ENCODE measurements around the gene RALGAPA1. TPM values are rescaled to one million over a fixed set of nuclear protein-coding genes. Genes with fewer than 3 reads are reported as not detected.
"Not testable (repeated sequence)": the region's sequence is repeated elsewhere in the genome, so short reads cannot be mapped to it uniquely, and the experiment has no call there.

The RALGAPA1 gene
- polyA plus RNA-seq, 1 of the 3 experiments (the other 2 are of a cell fraction), result 3.6 TPM

DNA sequence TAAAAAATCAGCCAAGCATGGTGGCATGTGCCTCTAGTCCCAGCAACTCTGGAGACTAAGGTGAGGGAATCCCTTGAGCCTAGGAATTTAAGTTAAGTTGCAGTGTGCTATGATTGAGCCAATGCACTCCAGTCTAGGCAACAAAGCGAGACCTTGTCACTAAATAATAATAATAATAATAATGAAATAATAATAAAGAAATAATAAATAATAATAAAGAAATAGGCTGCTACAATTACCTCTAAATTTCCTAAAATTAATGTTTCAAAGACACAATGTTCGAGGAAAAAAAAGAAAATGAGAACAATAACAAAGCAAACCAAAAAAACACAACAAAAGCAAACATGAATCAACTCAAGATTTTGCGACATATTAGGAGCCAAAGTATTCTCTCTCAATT, 29.7 kb downstream of the RALGAPA1 start:
- no peak overlapping the region for H3K4me2 ChIP-seq
- no peak for TF ChIP-seq RCOR1 (IDR thresholded peaks at IDR 0.05; ENCODE audit: low read length)
- TF ChIP-seq GATA2 (CRISPR knock-in tag; IDR thresholded peaks at IDR 0.05), result no peak
- TF ChIP-seq TAF1 (IDR thresholded peaks at IDR 0.05; ENCODE audit: borderline replicate concordance, low read depth, low read length), result no peak
- no peak for TF ChIP-seq PBX3 (IDR thresholded peaks at IDR 0.05)
- TF ChIP-seq, protein P1, sequence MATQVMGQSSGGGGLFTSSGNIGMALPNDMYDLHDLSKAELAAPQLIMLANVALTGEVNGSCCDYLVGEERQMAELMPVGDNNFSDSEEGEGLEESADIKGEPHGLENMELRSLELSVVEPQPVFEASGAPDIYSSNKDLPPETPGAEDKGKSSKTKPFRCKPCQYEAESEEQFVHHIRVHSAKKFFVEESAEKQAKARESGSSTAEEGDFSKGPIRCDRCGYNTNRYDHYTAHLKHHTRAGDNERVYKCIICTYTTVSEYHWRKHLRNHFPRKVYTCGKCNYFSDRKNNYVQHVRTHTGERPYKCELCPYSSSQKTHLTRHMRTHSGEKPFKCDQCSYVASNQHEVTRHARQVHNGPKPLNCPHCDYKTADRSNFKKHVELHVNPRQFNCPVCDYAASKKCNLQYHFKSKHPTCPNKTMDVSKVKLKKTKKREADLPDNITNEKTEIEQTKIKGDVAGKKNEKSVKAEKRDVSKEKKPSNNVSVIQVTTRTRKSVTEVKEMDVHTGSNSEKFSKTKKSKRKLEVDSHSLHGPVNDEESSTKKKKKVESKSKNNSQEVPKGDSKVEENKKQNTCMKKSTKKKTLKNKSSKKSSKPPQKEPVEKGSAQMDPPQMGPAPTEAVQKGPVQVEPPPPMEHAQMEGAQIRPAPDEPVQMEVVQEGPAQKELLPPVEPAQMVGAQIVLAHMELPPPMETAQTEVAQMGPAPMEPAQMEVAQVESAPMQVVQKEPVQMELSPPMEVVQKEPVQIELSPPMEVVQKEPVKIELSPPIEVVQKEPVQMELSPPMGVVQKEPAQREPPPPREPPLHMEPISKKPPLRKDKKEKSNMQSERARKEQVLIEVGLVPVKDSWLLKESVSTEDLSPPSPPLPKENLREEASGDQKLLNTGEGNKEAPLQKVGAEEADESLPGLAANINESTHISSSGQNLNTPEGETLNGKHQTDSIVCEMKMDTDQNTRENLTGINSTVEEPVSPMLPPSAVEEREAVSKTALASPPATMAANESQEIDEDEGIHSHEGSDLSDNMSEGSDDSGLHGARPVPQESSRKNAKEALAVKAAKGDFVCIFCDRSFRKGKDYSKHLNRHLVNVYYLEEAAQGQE (IDR thresholded peaks at IDR 0.05; ENCODE audit: low read depth, low read length), result no peak
- TF ChIP-seq EP300 (IDR thresholded peaks at IDR 0.05; ENCODE audit: borderline replicate concordance in 1 of 2, low read depth in 1 of 2, low read length in 1 of 2), result no peak
- TF ChIP-seq JUND (IDR thresholded peaks at IDR 0.05), result no peak
- no peak for TF ChIP-seq MEF2A (IDR thresholded peaks at IDR 0.05; ENCODE audit: borderline replicate concordance, low read depth)
- TF ChIP-seq EZH2phosphoT487 (IDR thresholded peaks at IDR 0.05; ENCODE audit: borderline replicate concordance, low read depth), result no peak
- no peak for TF ChIP-seq FOXM1 (IDR thresholded peaks at IDR 0.05; ENCODE audit: low read depth)
- TF ChIP-seq, protein P2, sequence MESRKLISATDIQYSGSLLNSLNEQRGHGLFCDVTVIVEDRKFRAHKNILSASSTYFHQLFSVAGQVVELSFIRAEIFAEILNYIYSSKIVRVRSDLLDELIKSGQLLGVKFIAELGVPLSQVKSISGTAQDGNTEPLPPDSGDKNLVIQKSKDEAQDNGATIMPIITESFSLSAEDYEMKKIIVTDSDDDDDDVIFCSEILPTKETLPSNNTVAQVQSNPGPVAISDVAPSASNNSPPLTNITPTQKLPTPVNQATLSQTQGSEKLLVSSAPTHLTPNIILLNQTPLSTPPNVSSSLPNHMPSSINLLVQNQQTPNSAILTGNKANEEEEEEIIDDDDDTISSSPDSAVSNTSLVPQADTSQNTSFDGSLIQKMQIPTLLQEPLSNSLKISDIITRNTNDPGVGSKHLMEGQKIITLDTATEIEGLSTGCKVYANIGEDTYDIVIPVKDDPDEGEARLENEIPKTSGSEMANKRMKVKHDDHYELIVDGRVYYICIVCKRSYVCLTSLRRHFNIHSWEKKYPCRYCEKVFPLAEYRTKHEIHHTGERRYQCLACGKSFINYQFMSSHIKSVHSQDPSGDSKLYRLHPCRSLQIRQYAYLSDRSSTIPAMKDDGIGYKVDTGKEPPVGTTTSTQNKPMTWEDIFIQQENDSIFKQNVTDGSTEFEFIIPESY (IDR thresholded peaks at IDR 0.05; ENCODE audit: borderline replicate concordance, low read depth), result no peak
- no peak for TF ChIP-seq SIN3A (IDR thresholded peaks at IDR 0.05; ENCODE audit: borderline replicate concordance, low read depth, low read length)
- no peak for TF ChIP-seq RFX5 (IDR thresholded peaks at IDR 0.05; ENCODE audit: low read length)
- no peak for TF ChIP-seq USF2 (IDR thresholded peaks at IDR 0.05; ENCODE audit: borderline replicate concordance, low read depth, low read length)
- no peak for TF ChIP-seq RAD21 (IDR thresholded peaks at IDR 0.05; ENCODE audit: low read length)
- H3K9me3 ChIP-seq, result peaks cover 14% of the 10 kb centered on the region; the same call in 1 of the 2 replicates
- DNase-seq, result no peak
- H2AFZ ChIP-seq (ENCODE audit: low read depth), result no peak overlapping the region
- H4K20me1 ChIP-seq (ENCODE audit: insufficient read depth), result no peaks in the 10 kb centered on the region
- no peaks in the 10 kb centered on the region for H3F3A ChIP-seq (replicated peaks; ENCODE audit: insufficient read depth)
- 97% methylated on average over 3 of the region's 3 CpGs for WGBS (ENCODE audit: low lambda C conversion rate)
- H3K27ac ChIP-seq (ENCODE audit: low read depth in 2 of 2, low read length in 1 of 2), result no peak overlapping the region
- H3K79me2 ChIP-seq (ENCODE audit: insufficient read depth), result peaks cover 24% of the 10 kb centered on the region
- peaks cover 3 to 8% of the 10 kb centered on the region in 2 experiments for H3K36me3 ChIP-seq (replicated peaks in 1 of 2; ENCODE audit: control insufficient read depth in 1 of 2, insufficient read depth in 2 of 2, low read length in 1 of 2)
- no peak overlapping the region for H3K9ac ChIP-seq
- ChIA-PET POLR2A (no interaction called here), CTCF (no interaction called here)
- no peak overlapping the region for H3K4me3 ChIP-seq (ENCODE audit: low read depth in 2 of 2, low read length in 1 of 2)
- no peaks in the 10 kb centered on the region for H3K9me2 ChIP-seq
- H3K27me3 ChIP-seq (ENCODE audit: insufficient read depth), result no peaks in the 10 kb centered on the region
- no peaks in the 10 kb centered on the region; a peak in 1 of 4 replicates for H3K4me1 ChIP-seq (ENCODE audit: control insufficient read depth in 1 of 2, insufficient read depth in 2 of 2, low read depth in 1 of 2, low read length in 1 of 2)

GRCh38 chr14:35777550-35777949, 31.5 kb downstream of the RALGAPA1 start:
- H3K9me2 ChIP-seq; H3K4me3 ChIP-seq (ENCODE audit: low read depth in 2 of 2, low read length in 1 of 2); DNase-seq; CTCF ChIA-PET; H3K9ac ChIP-seq; H3K27ac ChIP-seq (ENCODE audit: low read depth in 2 of 2, low read length in 1 of 2); H2AFZ ChIP-seq (ENCODE audit: low read depth); H3K36me3 ChIP-seq (replicated peaks in 1 of 2; ENCODE audit: control insufficient read depth in 1 of 2, insufficient read depth in 2 of 2, low read length in 1 of 2); H3K27me3 ChIP-seq (ENCODE audit: insufficient read depth); POLR2A ChIA-PET; H3K4me1 ChIP-seq (ENCODE audit: control insufficient read depth in 1 of 2, insufficient read depth in 2 of 2, low read depth in 1 of 2, low read length in 1 of 2); H3F3A ChIP-seq (replicated peaks; ENCODE audit: insufficient read depth); H4K20me1 ChIP-seq (ENCODE audit: insufficient read depth); H3K4me2 ChIP-seq: not testable (repeated sequence)
- 96% methylated on average over 5 of the region's 5 CpGs for WGBS (ENCODE audit: low lambda C conversion rate)
- H3K79me2 ChIP-seq (ENCODE audit: insufficient read depth), result peaks cover 20% of the 10 kb centered on the region
- H3K9me3 ChIP-seq, result peaks cover 14% of the 10 kb centered on the region; the same call in 1 of the 2 replicates
